Right renal pelvis (tissue), 4 donors: ENCODE data around the gene SDK1. TPM values are rescaled to one million over a fixed set of nuclear protein-coding genes. Genes with fewer than 3 reads are reported as not detected.

Experiments used
- DNase-seq, 4 donors: peaks; one replicate each; pipeline ENCODE4 v3.0.0-alpha.2; 2013; ENCODE audit warnings: low read depth in 4 of 4, low spot score in 3 of 4, missing footprints in 1 of 4
- polyA plus RNA-seq, 4 donors: library from polyadenylated mRNA; unstranded; fragments of 120-200 nt; gene quantifications; one replicate each; pipeline ENCODE4 v1.2.1, GENCODE V29; 2013; ENCODE audit not compliant: insufficient read length in 4 of 4

Gene SDK1
- polyA plus RNA-seq, 4 donors = 6.8 to 8.2 (median 6.9) TPM

GRCh38 chr7:4020086-4020485 lies 719.0 kb downstream of the SDK1 start:
- DNase-seq = no peak

- no peak for DNase-seq
Measured at GRCh38 chr7:4021413-4021812, 720.4 kb downstream of the SDK1 start.

GRCh38 chr7:4022265-4022664 lies 721.2 kb downstream of the SDK1 start:
- DNase-seq = no peak

GRCh38 chr7:4023502-4023901 lies 722.5 kb downstream of the SDK1 start:
- DNase-seq = no peak

GRCh38 chr7:4024133-4024532 lies 723.1 kb downstream of the SDK1 start:
- DNase-seq = no peak

- DNase-seq = no peak
Measured at GRCh38 chr7:4024806-4025205, 723.8 kb downstream of the SDK1 start.

- DNase-seq = no peak
Measured at GRCh38 chr7:4025210-4025609, 724.2 kb downstream of the SDK1 start.

GRCh38 chr7:4025694-4026615 lies 724.9 kb downstream of the SDK1 start:
- DNase-seq = no peak

- no peak for DNase-seq
Measured at GRCh38 chr7:4026941-4027486, 726.0 kb downstream of the SDK1 start.

GRCh38 chr7:4028221-4028620 lies 727.2 kb downstream of the SDK1 start:
- no peak for DNase-seq

GRCh38 chr7:4029941-4030340 lies 728.9 kb downstream of the SDK1 start:
- no peak for DNase-seq

GRCh38 chr7:4030346-4030950 lies 729.4 kb downstream of the SDK1 start:
- DNase-seq = no peak

GRCh38 chr7:4033996-4034395 lies 732.9 kb downstream of the SDK1 start:
- DNase-seq = no peak

- no peak for DNase-seq
Measured at GRCh38 chr7:4037308-4037707, 736.3 kb downstream of the SDK1 start.

GRCh38 chr7:4037877-4038276 lies 736.8 kb downstream of the SDK1 start:
- DNase-seq = no peak

- no peak for DNase-seq
Measured at GRCh38 chr7:4040109-4040928, 739.3 kb downstream of the SDK1 start.

- DNase-seq = no peak
Measured at GRCh38 chr7:4042402-4043045, 741.5 kb downstream of the SDK1 start.

- no peak for DNase-seq
Measured at GRCh38 chr7:4043988-4044387, 742.9 kb downstream of the SDK1 start.

- DNase-seq = no peak
Measured at GRCh38 chr7:4045450-4045849, 744.4 kb downstream of the SDK1 start.

- DNase-seq = no peak
Measured at GRCh38 chr7:4045975-4046374, 744.9 kb downstream of the SDK1 start.
